GM10266 (cell line): ENCODE data around the gene PLCXD3.

ENCODE experiments used
- DNase-seq: peaks from one replicate; pipeline ENCODE4 v3.0.0; 2012; ENCODE audit errors: extremely low spot score
- TF ChIP-seq, protein P1 (sequence below): IDR thresholded peaks from 2 replicates; pipeline ENCODE4 v1.5.1; 2012; ENCODE audit warnings: mild to moderate bottlenecking, low read depth; ENCODE audit not compliant: control insufficient read depth, insufficient read depth; ENCODE audit errors: missing control alignments

The PLCXD3 gene

DNA sequence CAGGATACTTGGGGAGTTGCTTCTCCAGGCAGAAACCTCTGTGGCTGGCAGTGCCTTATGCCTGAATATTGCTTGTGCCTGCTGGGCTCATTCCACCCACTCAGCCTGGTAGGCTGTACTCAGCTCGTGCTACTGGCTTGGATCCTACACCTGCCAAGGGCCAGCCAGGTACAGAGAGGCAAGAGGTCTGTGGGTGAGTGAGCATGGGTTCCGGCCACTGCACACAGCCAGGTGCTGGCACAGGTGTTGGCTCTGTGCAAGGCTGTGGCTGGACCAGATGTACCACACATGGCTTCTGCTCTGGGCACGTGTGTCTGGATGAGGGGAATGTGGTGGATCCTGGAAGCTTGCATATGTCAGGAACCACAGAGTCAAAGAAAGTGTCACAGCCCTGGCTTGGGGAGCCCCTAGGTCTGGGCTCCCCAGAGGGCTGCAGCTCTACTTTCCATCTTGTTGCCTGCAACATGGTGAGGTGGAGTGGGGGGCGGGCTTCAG lies 220.4 kb downstream of the PLCXD3 start:
- no peak for DNase-seq
- TF ChIP-seq, protein P1, sequence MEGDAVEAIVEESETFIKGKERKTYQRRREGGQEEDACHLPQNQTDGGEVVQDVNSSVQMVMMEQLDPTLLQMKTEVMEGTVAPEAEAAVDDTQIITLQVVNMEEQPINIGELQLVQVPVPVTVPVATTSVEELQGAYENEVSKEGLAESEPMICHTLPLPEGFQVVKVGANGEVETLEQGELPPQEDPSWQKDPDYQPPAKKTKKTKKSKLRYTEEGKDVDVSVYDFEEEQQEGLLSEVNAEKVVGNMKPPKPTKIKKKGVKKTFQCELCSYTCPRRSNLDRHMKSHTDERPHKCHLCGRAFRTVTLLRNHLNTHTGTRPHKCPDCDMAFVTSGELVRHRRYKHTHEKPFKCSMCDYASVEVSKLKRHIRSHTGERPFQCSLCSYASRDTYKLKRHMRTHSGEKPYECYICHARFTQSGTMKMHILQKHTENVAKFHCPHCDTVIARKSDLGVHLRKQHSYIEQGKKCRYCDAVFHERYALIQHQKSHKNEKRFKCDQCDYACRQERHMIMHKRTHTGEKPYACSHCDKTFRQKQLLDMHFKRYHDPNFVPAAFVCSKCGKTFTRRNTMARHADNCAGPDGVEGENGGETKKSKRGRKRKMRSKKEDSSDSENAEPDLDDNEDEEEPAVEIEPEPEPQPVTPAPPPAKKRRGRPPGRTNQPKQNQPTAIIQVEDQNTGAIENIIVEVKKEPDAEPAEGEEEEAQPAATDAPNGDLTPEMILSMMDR = no peak

DNA sequence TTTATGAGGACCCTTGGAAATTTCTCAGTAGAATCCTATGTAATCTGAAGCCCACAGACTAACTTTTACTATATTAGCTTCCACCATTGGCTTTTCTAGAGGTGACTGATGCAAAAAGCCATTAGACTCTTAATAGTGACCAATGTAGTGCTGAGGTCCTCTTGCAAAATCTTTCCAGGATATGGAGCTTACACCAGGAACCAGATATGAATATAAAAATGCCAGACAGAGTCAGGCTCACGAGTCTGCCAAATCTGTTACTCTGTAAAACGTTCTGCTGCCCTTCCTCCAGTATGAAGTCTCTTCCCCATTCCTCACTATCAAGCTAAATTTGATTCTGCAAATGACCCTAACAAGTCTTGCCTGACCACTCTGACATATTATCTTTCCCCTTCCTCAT lies 223.7 kb downstream of the PLCXD3 start:
- TF ChIP-seq, protein P1 = no peak
- no peak for DNase-seq

DNA sequence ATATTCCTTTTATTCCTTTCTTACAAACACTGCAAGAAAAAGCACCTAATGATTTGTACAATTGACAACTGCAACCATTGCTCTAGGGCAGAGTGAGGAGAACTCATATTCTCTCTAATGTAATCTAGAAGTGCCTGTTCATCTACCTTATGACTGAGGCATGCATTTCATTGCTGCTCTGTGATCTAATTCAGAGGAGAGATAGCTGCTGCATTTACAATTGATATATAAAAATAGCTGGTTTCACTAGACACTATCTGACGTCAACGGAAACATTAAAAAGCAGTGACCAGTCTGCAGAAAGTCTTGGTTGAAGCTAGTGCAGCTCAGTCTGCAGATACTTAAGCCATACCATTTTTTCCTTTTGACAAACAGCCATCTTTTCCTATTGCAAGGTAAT lies 224.2 kb downstream of the PLCXD3 start:
- TF ChIP-seq, protein P1 = no peak
- DNase-seq = no peak

DNA sequence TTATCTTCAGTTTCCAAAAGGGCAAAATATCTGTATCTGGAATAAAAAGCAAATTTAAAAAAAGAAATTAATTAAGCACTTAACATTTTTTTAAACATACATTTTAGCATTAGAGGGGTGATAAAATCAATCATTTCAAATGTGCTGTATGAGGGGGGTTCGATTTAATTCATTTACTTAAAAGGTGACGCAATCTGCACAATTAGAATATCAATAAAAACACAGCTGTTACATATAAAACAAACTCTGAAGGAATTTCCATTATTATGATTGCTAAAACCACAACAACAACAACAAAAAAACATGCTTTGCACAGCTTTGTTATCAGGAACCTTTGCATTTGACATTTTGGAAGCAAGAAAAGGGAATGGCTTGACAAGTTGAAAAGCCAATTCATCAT lies 225.5 kb downstream of the PLCXD3 start:
- TF ChIP-seq, protein P1 = no peak
- DNase-seq = no peak

DNA sequence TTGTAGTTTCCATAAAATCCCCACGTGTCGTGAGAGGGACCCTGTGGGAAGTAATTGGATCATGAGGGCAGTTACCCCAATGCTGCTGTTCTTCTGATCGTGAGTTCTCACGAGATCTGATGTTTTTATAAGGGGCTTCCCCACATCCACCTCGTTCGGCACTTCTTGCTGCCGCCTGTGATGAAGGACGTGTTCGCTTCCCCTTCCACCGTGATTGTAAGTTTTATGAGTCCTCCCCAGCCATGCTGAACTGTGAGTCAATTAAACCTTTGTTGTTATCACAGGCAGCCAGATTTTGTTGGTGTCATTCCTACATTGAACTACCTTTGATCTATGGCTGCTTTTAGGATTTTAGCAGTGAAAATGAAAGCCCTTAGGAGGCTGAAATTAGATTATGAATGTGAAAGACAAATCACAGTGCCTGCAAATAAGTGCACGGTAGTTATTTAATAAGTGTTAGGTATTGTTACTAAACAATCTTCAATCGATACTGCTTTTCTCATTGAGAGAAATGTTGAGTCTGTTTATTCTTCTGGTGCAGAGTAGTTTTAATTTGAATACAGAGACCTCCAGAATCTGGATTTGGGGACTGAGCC lies 229.1 kb downstream of the PLCXD3 start:
- TF ChIP-seq, protein P1 = no peak
- no peak for DNase-seq

DNA sequence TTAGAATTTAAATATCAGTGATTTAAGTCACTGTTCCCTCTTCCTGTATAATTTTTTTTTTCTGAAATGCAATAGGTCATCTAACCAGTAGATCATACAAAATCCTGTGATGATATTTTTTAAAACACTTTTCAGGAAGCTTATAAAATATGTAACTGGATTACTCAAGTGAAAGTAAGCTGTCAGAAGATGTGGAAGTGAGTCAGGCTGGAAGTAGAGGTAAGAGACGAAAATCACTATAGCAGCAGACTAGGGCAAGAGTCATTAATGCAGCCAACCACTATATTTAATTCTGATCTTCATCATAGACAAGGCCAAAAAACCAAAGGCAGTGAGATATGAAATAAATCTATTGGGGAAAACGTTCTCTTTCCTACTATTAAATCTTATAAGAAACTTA lies 231.4 kb downstream of the PLCXD3 start:
- TF ChIP-seq, protein P1 = no peak
- DNase-seq = no peak

DNA sequence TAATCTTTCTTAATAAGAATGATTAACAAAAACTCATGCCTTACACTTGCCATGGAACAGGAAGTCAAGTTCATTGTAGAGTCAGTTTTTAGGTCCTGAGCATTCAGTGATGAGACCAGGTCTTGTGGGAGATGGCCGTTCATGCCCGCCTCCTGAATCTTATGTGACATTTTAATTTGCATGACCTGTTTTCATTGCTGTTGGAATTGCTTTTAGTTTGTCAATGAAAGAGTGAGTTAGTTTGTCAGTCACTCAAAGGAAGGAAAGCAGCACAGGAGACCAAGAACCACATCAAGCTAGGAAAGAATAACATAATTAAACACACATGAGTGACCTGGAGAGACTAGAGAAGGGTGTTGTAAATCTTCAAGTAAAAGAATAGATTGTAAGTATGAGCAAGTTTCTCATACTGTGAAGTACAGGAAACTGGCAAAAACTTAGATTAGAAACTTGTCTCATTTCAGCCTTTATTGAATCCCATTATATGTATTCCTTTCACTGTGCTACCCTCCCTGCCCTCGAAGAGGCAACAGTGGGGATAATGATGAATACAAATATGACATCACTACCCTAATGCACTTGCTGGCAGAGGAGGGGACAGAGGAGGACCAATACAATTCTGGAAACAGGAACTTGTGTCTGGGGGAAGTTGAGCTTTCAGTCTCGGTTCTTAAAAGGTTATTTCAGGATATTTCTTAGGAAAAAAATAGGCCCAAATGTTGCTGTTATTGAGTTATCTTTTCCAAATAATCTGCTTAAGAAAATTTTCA lies 232.7 kb downstream of the PLCXD3 start:
- no peak for DNase-seq
- TF ChIP-seq, protein P1 = no peak
